Head of caudate nucleus (tissue), 42 donors: ENCODE data around the gene NR2F6.
A peak's percentile ranks its signal among the peaks of the same experiment; 100 is the strongest.

ENCODE experiments used
- DNase-seq, 42 donors: peaks; one replicate each; pipeline versions ENCODE4 v3.0.0 to v3.0.0-alpha.2; 2020 to 2021; ENCODE audit warnings: mixed read lengths in 7 of 42
- intact Hi-C: fragments of 100-400 bp; cut with DNase I; formaldehyde crosslinking; loops from one replicate; pipeline ENCODE4 v1.15.0; 2022

NR2F6 gene

GRCh38 chr19:17225053-17225452 is 20.7 kb downstream of the NR2F6 start:
- no peak for DNase-seq
- intact Hi-C loops: loop anchor here (5.0 kb wide), 1 partner anchor 42 kb away; the partner anchor contains the start of gene BABAM1

GRCh38 chr19:17220207-17220758 is 25.4 kb downstream of the NR2F6 start:
- DNase-seq: peak in 29 of 42 donors; percentile 26 to 85 (median 55)
- intact Hi-C loops: no loop called here

GRCh38 chr19:17219286-17219685 is 26.4 kb downstream of the NR2F6 start:
- intact Hi-C loops: no loop called here

GRCh38 chr19:17216058-17216670 is 29.6 kb downstream of the NR2F6 start:
- intact Hi-C loops: no loop called here

More at GRCh38 chr19:17219286-17219685, 26.4 kb downstream of the NR2F6 start:
- no peak for DNase-seq

GRCh38 chr19:17215127-17215971 is 30.4 kb downstream of the NR2F6 start, which contains the start of gene USE1:
Gene USE1 (plus strand): TSS chr19:17215357. CDS start chr19:17215406, 49 bp downstream.
- intact Hi-C loops: no loop called here
- peak; percentile 84 to 96 (median 91) for DNase-seq

More at GRCh38 chr19:17216058-17216670, 29.6 kb downstream of the NR2F6 start:
- DNase-seq: no peak

- intact Hi-C loops: no loop called here
- DNase-seq: peak in 20 of 42 donors; percentile 22 to 60 (median 32)
Measured at GRCh38 chr19:17214508-17215126, 31.1 kb downstream of the NR2F6 start.

- no peak for DNase-seq
- intact Hi-C loops: no loop called here
Measured at GRCh38 chr19:17213334-17213733, 32.4 kb downstream of the NR2F6 start.

GRCh38 chr19:17211547-17212446 is 33.9 kb downstream of the NR2F6 start:
- intact Hi-C loops: no loop called here
- DNase-seq: no peak

- DNase-seq: no peak
- intact Hi-C loops: no loop called here
Measured at GRCh38 chr19:17210296-17210695, 35.4 kb downstream of the NR2F6 start.

- intact Hi-C loops: no loop called here
- peak in 3 of 42 donors; percentile 20 to 33 (median 28) for DNase-seq
Measured at GRCh38 chr19:17209126-17210036, 36.3 kb downstream of the NR2F6 start.

- no peak for DNase-seq
- intact Hi-C loops: no loop called here
Measured at GRCh38 chr19:17206736-17207581, 38.8 kb downstream of the NR2F6 start.

GRCh38 chr19:17205237-17206140 is 40.2 kb downstream of the NR2F6 start:
- peak; percentile 20 to 82 (median 64) for DNase-seq
- intact Hi-C loops: no loop called here

GRCh38 chr19:17202713-17203112 is 43.0 kb downstream of the NR2F6 start:
- intact Hi-C loops: no loop called here
- no peak for DNase-seq

- DNase-seq: no peak
- intact Hi-C loops: no loop called here
Measured at GRCh38 chr19:17202249-17202648, 43.5 kb downstream of the NR2F6 start.

GRCh38 chr19:17200408-17201079 is 45.2 kb downstream of the NR2F6 start:
- intact Hi-C loops: no loop called here
- no peak for DNase-seq
